Right ventricle myocardium inferior (tissue), 1 donor: ENCODE measurements around the gene PYY. TPM values are rescaled to one million over a fixed set of nuclear protein-coding genes. Genes with fewer than 3 reads are reported as not detected.
A peak's percentile ranks its signal among the peaks of the same experiment; 100 is the strongest.
"Not testable (repeated sequence)": the region's sequence is repeated elsewhere in the genome, so short reads cannot be mapped to it uniquely, and the experiment has no call there.

Experiments
- ATAC-seq: fragments of 200-7000 bp; cut with Tn5 transposase; one replicate; pipeline ENCODE4 v1.9.1; 2020; ENCODE audit warnings: mild to moderate bottlenecking, moderate library complexity
- DNase-seq: peaks from one replicate; pipeline ENCODE4 v3.0.0; 2021; ENCODE audit errors: missing footprints
- intact Hi-C: fragments of 100-400 bp; cut with DNase I; formaldehyde crosslinking; loops from one replicate; pipeline ENCODE4 v1.11.0; 2022
- total RNA-seq: library from RNA; stranded (reverse); fragmentation: NEBNext Ultra II Directional; extraction: Animal tissue kit (Norgen Biotek cat#: 25700); gene quantifications from one replicate; pipeline ENCODE4 v1.2.1, GENCODE V29; 2021
- donor health status: DM: no; HTN: yes; CAD: no; lungs with severe emphysema.

PYY gene
- total RNA-seq, 1 donor from 2014 or later = not detected

DNA sequence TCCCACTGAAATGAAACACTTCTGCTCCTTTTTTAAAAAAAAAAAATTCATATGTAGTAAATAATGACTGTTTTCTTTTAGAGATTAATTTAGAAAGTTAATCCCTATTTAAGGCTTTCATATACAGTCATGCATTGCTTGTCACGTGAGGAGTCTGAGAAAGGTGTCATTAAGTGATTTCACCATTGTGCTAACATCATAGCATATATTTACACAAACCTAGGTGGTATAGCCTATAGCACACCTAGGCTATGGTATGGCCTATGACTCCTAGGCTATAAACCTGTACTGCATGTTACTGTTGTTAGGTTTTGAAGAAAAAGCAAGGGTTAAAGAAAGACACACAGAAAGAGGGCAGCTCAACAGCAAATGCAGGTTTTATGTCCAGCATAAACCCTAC, 25.1 kb downstream of the PYY start:
- DNase-seq (no peak), ATAC-seq (no peak)
- intact Hi-C loops = no loop called here

DNA sequence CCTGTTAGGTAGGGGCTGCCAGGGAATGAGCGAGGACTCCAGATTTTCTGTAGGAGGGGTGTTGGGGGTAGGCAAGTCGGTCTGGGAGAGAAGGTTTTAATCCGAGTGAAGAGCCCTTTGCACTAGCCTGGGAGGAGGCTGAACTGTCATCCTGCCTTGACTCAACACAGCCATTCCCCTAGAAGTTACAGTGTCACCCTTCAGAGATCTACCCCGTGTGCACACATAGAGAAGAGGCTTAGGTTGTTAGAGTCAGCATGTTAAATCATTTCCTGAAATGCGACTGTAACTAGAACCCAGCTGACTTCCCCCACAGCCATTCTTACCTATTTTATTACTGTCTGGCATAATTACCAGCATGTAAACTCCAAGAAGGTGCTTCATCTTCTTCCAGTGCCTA, 25.8 kb downstream of the PYY start:
- ATAC-seq, DNase-seq, intact Hi-C loops: not testable (repeated sequence)

DNA sequence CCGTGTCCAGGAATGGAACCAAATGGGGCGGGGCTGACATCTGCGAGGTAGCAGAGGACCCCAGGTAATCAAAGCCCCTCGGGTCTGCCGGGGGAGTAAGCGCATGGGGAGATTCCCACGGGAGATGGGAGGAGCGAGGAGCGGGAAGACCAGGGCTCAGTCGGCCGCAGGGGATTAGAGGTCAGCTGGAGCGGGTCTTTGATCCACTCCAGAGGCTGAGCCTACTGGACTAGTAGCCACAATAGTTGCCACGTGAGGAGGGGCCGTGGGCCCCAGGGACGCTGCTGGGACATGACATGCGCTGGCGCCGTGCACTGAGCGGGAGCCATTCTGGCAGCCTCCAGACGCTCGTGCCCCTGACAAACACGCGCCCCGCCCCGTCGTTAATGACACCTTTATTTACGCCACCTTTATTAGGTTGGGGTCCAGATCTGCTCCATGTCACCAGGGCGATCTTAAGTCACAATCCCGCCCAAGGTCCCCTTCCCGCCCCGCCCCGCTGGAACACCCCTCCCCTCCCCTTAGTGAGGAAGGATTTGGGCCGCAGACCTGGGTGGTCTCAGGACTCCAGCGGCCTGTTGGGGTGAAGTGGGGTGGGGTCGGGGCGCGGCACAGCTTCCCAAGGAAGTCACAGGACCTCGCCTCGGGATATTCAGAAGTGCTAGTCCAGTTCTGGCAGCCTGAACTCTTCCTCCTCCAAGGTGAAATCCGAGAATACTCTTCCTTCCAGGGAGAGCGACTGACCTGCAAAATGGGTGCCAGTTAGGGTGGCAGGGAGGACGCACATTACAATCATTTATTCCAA, 26.5 kb downstream of the PYY start:
- ATAC-seq = peak; percentile 42
- DNase-seq = no peak
- intact Hi-C loops = no loop called here

- no peak for DNase-seq
- intact Hi-C loops = no loop called here
- ATAC-seq = no peak
Observed at GRCh38 chr17:43924558-43924957, 29.2 kb downstream of the PYY start.

DNA sequence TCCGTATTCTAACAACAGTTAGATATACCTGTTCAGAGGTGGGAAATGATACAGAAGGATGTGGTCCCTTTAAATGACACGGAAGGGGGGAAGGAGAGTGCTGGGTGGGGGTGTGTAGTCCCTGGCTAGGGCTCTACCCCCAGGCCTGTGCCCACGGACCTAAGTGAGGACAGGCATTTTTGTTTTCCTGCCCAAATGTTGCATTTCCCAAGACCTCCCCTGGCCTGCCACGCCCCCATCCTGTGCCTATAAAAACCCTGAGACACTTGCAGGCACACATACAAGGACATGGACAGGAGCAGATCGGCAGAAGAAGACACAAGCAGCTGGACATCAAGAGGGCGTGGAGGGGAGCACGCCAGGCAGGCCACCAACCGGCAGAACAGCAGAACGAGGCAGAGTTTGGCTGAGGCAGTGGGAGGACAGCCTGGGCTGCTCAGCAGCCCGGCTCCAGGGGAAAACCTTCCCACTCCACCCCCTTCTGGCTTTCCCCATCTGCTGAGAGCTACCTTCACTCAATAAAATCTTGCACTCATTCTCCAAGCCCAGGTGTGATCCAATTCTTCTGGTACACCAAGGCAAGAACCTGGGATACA, 33.1 kb downstream of the PYY start:
- no peak for DNase-seq
- intact Hi-C loops = no loop called here
- no peak for ATAC-seq

DNA sequence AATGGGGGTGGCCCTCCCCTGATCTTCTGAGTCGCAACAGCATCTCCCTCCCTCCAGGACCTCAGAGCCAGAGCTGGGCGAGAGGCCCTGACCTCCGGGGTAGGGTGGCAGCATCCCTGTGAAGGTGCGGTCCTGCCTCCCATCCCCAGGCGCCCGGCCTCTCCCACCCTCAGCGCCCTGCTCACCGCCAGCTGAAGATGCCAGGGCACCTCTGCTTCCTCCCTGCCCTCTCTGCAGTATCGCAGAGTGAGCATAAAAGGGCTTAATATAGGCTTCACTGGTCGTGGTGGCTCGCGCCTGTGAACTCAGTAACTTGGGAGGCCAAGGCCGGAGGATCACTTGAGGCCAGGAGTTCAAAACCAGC, 35.7 kb downstream of the PYY start:
- intact Hi-C loops = no loop called here
- ATAC-seq (no peak), DNase-seq (no peak)

- ATAC-seq (peak; percentile 62), DNase-seq (no peak)
- intact Hi-C loops = no loop called here
Observed at GRCh38 chr17:43917348-43918025, 36.3 kb downstream of the PYY start.

DNA sequence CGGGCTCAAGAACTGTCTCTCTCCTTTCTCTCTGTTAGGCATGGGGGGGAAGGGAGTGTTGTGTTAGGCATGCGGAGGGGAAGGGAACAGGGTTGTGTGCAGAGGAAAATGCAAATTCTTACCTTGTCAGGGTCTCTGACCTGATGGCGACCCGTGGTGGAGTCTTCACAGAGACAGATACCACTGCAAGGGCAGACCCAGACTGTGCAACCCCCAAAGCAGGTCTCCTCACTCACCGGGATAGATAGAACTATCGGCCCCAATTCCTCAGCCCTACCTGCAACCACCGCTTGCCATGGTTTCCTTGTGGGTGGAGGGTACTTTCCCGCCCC, 36.8 kb downstream of the PYY start:
- no peak for ATAC-seq
- intact Hi-C loops = no loop called here
- no peak for DNase-seq

- DNase-seq (no peak), ATAC-seq (no peak)
- intact Hi-C loops = no loop called here
Observed at GRCh38 chr17:43916385-43916784, 37.4 kb downstream of the PYY start.

DNA sequence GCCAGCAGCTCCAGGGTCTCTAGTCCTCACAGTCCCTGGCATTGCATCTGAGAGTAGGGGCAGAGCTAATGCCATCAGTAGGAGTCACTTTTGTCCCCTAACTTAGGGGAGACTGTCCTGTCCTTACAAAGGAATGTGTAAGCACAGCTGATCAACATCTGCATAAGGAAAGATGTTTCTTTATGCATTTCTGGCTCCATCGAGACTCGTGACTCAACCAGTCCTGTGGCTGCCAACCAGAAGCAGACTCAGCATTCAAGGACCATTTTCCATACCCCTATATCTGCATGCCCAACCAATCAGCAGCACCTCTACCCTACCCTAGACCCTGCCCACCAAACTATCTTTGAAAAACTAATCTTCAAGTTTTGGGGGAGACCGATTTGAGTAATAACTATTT, 38.2 kb downstream of the PYY start:
- no peak for DNase-seq
- intact Hi-C loops = no loop called here
- ATAC-seq = no peak

GRCh38 chr17:43914451-43914850, 39.3 kb downstream of the PYY start:
- no peak for DNase-seq
- intact Hi-C loops = no loop called here
- no peak for ATAC-seq

GRCh38 chr17:43913584-43913983, 40.2 kb downstream of the PYY start:
- intact Hi-C loops = no loop called here
- ATAC-seq = no peak
- DNase-seq = no peak

GRCh38 chr17:43912635-43913304, 41.0 kb downstream of the PYY start:
- DNase-seq (no peak), ATAC-seq (no peak)
- intact Hi-C loops = no loop called here

- intact Hi-C loops = no loop called here
Observed at GRCh38 chr17:43911904-43912303, 41.8 kb downstream of the PYY start.

GRCh38 chr17:43909537-43910231, 44.1 kb downstream of the PYY start:
- DNase-seq (no peak), ATAC-seq (no peak)
- intact Hi-C loops = no loop called here

More at GRCh38 chr17:43911904-43912303, 41.8 kb downstream of the PYY start:
- no peak for DNase-seq
- ATAC-seq = peak; percentile 56

- intact Hi-C loops = loop anchor here (2.0 kb wide), 1 partner anchor 29 kb away; no protein-coding TSS in a partner anchor
- peak; percentile 81 for ATAC-seq
- DNase-seq = peak; percentile 80
Observed at GRCh38 chr17:43907998-43908721, 45.6 kb downstream of the PYY start.

GRCh38 chr17:43907425-43907981, 46.2 kb downstream of the PYY start, which contains the start of gene MPP2:
Gene MPP2 (minus strand): TSS chr17:43907536. CDS start chr17:43904460, 3,076 bp downstream.
- intact Hi-C loops = loop anchor here (2.0 kb wide), 1 partner anchor 29 kb away; no protein-coding TSS in a partner anchor
- peak; percentile 68 for ATAC-seq
- peak; percentile 82 for DNase-seq

DNA sequence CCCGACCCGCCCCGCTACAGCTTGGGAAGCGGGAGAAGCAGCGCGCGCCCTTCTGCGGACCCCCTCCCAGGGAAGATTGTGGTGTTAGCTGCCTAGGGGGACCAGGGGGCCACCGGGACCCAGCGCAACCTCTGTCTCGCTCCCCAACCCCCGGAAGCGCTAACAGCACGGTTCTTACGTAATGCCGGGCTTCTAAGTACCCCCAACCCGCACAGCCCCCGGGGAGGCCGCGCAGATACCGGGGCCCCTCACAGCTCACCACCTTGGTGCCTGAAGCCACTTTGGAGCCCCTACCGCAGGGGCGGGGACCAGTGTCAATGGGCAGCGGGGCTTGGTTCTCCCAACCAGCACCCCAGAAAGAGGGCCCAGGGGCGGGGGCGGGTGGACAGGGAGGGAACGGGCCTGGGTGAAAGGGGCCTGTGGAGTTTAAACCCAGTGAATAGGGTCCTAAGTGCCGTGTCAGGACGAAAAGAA, 46.8 kb downstream of the PYY start:
- DNase-seq (no peak), ATAC-seq (peak; percentile 5)
- intact Hi-C loops = loop anchor here (2.0 kb wide), 1 partner anchor 28 kb away; no protein-coding TSS in a partner anchor
